ENCODE results near the gene TCEAL3.
"Not testable (repeated sequence)": the region's sequence is repeated elsewhere in the genome, so short reads cannot be mapped to it uniquely, and the experiment has no call there.

- not testable (repeated sequence) for TF ChIP-seq CTCF (conservative IDR thresholded peaks at IDR 0.05; ENCODE audit: low read length); EZH2phosphoT487 (IDR thresholded peaks at IDR 0.05; ENCODE audit: borderline replicate concordance, low read depth, low read length)
Observed at GRCh38 chrX:103638479-103639346, 30.9 kb downstream of the TCEAL3 start.
